ENCODE data around the gene PHYKPL.

- TF ChIP-seq CTCF (IDR thresholded peaks at IDR 0.05; ENCODE audit: borderline replicate concordance, extremely low read depth, low read length, poor library complexity, severe bottlenecking) (no peak), EZH2 (IDR thresholded peaks at IDR 0.05; ENCODE audit: borderline replicate concordance, low read depth, low read length, severe bottlenecking) (no peak)
Observed at GRCh38 chr5:178187014-178187413, 45.6 kb downstream of the PHYKPL start, which contains the start of gene GMCL2.
